Measurements from ENCODE around the gene TANGO2. TPM values are rescaled to one million over a fixed set of nuclear protein-coding genes. Genes with fewer than 3 reads are reported as not detected.

The TANGO2 gene
- total and polyA plus RNA-seq, 9 of the 15 experiments (the other 6 are each of a cell fraction or from before 2014, with no cell fraction given) = 15.5 to 94.9 (median 70.1) TPM

DNA sequence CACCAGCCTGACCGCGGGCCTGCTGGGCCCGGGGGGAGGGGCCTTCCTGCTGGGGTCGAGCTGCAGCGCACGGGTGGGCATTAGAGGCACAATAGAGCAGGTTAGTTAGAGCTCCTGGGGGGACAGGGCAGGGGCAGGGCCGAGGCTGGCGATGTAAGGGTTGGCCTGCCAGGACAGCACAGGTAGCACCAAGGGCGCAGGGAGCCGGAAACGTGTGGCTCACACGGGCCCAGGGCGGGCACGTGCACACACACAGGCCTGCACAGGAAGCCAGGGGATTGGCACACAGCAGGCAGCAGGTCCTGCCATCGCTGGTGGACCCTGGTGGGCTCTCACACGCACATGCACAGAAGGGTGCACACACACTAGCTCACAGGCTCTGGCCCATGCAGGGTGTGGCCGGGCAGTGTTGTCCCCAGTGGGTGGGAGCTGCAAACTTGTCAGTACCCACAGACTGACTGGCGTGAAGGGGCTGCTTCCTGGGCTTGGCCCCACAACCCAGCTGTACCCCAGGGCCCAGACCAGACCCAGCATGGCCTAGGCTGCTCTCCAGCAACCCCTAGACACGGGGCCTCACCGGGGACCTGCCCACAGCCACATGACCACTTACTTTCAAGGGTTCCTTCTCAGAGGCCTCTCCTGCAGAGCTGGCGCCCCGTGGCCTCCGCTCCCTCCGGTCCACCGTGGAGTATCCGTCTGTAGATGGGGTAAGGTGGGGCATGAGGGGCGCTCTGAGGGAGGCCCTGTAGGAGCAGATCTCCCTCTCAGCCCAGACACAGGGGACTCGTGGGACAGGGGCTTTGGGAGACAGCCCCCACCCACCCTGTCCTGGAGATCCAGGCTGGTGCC lies 49.4 kb upstream of the TANGO2 start (continued):
- TF ChIP-seq, protein P1, sequence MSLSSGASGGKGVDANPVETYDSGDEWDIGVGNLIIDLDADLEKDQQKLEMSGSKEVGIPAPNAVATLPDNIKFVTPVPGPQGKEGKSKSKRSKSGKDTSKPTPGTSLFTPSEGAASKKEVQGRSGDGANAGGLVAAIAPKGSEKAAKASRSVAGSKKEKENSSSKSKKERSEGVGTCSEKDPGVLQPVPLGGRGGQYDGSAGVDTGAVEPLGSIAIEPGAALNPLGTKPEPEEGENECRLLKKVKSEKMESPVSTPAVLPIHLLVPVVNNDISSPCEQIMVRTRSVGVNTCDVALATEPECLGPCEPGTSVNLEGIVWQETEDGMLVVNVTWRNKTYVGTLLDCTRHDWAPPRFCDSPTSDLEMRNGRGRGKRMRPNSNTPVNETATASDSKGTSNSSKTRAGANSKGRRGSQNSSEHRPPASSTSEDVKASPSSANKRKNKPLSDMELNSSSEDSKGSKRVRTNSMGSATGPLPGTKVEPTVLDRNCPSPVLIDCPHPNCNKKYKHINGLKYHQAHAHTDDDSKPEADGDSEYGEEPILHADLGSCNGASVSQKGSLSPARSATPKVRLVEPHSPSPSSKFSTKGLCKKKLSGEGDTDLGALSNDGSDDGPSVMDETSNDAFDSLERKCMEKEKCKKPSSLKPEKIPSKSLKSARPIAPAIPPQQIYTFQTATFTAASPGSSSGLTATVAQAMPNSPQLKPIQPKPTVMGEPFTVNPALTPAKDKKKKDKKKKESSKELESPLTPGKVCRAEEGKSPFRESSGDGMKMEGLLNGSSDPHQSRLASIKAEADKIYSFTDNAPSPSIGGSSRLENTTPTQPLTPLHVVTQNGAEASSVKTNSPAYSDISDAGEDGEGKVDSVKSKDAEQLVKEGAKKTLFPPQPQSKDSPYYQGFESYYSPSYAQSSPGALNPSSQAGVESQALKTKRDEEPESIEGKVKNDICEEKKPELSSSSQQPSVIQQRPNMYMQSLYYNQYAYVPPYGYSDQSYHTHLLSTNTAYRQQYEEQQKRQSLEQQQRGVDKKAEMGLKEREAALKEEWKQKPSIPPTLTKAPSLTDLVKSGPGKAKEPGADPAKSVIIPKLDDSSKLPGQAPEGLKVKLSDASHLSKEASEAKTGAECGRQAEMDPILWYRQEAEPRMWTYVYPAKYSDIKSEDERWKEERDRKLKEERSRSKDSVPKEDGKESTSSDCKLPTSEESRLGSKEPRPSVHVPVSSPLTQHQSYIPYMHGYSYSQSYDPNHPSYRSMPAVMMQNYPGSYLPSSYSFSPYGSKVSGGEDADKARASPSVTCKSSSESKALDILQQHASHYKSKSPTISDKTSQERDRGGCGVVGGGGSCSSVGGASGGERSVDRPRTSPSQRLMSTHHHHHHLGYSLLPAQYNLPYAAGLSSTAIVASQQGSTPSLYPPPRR (CRISPR knock-in tag; IDR thresholded peaks at IDR 0.05; ENCODE audit: borderline replicate concordance) = no peak
- no peak for TF ChIP-seq NFYB (IDR thresholded peaks at IDR 0.05; ENCODE audit: extremely low read depth, insufficient read length)
- TF ChIP-seq, protein P2, sequence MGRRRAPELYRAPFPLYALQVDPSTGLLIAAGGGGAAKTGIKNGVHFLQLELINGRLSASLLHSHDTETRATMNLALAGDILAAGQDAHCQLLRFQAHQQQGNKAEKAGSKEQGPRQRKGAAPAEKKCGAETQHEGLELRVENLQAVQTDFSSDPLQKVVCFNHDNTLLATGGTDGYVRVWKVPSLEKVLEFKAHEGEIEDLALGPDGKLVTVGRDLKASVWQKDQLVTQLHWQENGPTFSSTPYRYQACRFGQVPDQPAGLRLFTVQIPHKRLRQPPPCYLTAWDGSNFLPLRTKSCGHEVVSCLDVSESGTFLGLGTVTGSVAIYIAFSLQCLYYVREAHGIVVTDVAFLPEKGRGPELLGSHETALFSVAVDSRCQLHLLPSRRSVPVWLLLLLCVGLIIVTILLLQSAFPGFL (CRISPR knock-in tag; IDR thresholded peaks at IDR 0.05) = no peak
- no peak for TF ChIP-seq ZNF175 (CRISPR knock-in tag; IDR thresholded peaks at IDR 0.05; ENCODE audit: low read depth)
- no peak for TF ChIP-seq HNRNPH1 (optimal IDR thresholded peaks at IDR 0.05; ENCODE audit: low read depth, low read length)
- no peak for TF ChIP-seq MED1 (CRISPR knock-in tag; IDR thresholded peaks at IDR 0.05; ENCODE audit: borderline replicate concordance)
- TF ChIP-seq IRF2 (CRISPR knock-in tag; IDR thresholded peaks at IDR 0.05) = no peak
- no peak for TF ChIP-seq ZNF586 (CRISPR knock-in tag; conservative IDR thresholded peaks at IDR 0.05)
- no peak; the same call in 1 of the 2 replicates for TF ChIP-seq POLR2A (conservative IDR thresholded peaks at IDR 0.05)
- TF ChIP-seq SRF (CRISPR knock-in tag; IDR thresholded peaks at IDR 0.05) = no peak
- TF ChIP-seq, protein P3, sequence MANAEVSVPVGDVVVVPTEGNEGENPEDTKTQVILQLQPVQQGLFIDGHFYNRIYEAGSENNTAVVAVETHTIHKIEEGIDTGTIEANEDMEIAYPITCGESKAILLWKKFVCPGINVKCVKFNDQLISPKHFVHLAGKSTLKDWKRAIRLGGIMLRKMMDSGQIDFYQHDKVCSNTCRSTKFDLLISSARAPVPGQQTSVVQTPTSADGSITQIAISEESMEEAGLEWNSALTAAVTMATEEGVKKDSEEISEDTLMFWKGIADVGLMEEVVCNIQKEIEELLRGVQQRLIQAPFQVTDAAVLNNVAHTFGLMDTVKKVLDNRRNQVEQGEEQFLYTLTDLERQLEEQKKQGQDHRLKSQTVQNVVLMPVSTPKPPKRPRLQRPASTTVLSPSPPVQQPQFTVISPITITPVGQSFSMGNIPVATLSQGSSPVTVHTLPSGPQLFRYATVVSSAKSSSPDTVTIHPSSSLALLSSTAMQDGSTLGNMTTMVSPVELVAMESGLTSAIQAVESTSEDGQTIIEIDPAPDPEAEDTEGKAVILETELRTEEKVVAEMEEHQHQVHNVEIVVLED (CRISPR knock-in tag; IDR thresholded peaks at IDR 0.05) = no peak
- TF ChIP-seq, protein P4, sequence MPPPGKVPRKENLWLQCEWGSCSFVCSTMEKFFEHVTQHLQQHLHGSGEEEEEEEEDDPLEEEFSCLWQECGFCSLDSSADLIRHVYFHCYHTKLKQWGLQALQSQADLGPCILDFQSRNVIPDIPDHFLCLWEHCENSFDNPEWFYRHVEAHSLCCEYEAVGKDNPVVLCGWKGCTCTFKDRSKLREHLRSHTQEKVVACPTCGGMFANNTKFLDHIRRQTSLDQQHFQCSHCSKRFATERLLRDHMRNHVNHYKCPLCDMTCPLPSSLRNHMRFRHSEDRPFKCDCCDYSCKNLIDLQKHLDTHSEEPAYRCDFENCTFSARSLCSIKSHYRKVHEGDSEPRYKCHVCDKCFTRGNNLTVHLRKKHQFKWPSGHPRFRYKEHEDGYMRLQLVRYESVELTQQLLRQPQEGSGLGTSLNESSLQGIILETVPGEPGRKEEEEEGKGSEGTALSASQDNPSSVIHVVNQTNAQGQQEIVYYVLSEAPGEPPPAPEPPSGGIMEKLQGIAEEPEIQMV (tag; conservative IDR thresholded peaks at IDR 0.05; ENCODE audit: low read depth) = no peak
- TF ChIP-seq DACH1 (IDR thresholded peaks at IDR 0.05; ENCODE audit: partially characterized antibody) = no peak
- TF ChIP-seq SMARCC2 (IDR thresholded peaks at IDR 0.05; ENCODE audit: low read depth) = no peak
- no peak for TF ChIP-seq GTF2F1 (IDR thresholded peaks at IDR 0.05; ENCODE audit: low read depth, low read length)
- no peak for TF ChIP-seq ZNF79 (CRISPR knock-in tag; IDR thresholded peaks at IDR 0.05; ENCODE audit: low read depth)
- TF ChIP-seq, protein P5, sequence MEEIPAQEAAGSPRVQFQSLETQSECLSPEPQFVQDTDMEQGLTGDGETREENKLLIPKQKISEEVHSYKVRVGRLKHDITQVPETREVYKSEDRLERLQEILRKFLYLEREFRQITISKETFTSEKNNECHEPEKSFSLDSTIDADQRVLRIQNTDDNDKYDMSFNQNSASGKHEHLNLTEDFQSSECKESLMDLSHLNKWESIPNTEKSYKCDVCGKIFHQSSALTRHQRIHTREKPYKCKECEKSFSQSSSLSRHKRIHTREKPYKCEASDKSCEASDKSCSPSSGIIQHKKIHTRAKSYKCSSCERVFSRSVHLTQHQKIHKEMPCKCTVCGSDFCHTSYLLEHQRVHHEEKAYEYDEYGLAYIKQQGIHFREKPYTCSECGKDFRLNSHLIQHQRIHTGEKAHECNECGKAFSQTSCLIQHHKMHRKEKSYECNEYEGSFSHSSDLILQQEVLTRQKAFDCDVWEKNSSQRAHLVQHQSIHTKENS (CRISPR knock-in tag; IDR thresholded peaks at IDR 0.05) = no peak

Measured in K562 (cell line).